ENCODE measurements around the gene OPRPN.

DNA sequence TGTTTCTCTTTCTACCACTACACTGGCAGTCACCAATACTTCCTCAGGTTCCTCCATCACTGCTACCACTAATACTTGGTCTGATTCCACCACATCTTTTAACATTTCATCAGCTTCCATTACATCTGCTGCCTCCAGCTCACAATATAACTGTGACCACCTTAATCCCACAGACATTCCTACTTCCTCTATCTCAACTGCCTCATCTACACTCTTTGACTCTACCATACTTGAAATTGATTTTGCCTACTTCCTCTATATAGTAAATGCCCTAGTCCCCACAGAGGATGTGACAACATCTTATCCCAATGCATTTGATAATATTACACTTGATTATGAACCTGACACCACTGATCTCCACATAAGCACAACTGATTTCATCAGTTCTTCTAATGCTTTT lies 29.0 kb downstream of the OPRPN start:
- TF ChIP-seq, protein P1, sequence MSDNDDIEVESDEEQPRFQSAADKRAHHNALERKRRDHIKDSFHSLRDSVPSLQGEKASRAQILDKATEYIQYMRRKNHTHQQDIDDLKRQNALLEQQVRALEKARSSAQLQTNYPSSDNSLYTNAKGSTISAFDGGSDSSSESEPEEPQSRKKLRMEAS (IDR thresholded peaks at IDR 0.05) = no peak
- TF ChIP-seq EP300 (IDR thresholded peaks at IDR 0.05; ENCODE audit: borderline replicate concordance) = no peak
- no peak for TF ChIP-seq YY1 (IDR thresholded peaks at IDR 0.05; ENCODE audit: low read depth)
- no peak for TF ChIP-seq TAF1 (IDR thresholded peaks at IDR 0.05; ENCODE audit: low read depth)
- TF ChIP-seq RAD21 (IDR thresholded peaks at IDR 0.05; ENCODE audit: low read depth) = no peak
- TF ChIP-seq EGR1 (IDR thresholded peaks at IDR 0.05) = no peak
- TF ChIP-seq CEBPB (IDR thresholded peaks at IDR 0.05) = no peak
- no peak for TF ChIP-seq TCF12 (IDR thresholded peaks at IDR 0.05; ENCODE audit: low read depth)

All from Ishikawa (cell line).